GM12878 (cell line): Measurements from ENCODE around the gene SETD1A. TPM values are rescaled to one million over a fixed set of nuclear protein-coding genes. Genes with fewer than 3 reads are reported as not detected.

ENCODE experiments used
- ATAC-seq: fragments of 200-7000 bp; cut with Tn5 transposase; 3 replicates; pipeline ENCODE4 v1.9.1; 2020; ENCODE audit warnings: mild to moderate bottlenecking, moderate library complexity
- BruUV-seq: library from RNA; stranded (reverse); fragments of 400-500 nt; replicated peaks from 2 replicates; lab custom pipeline; 2021; lab: Mats Ljungman, UMichigan
- CTCF ChIA-PET: fragments of 300-600 bp; sonication (Branson Sonifier 250); formaldehyde crosslinking; extraction: SDS; loops from one replicate; lab custom pipeline; 2021; ENCODE audit warnings: inconsistent platforms; lab: Yijun Ruan, JAX
- POLR2A ChIA-PET: fragments of 350-600 bp; formaldehyde crosslinking; extraction: SDS; loops from one replicate; lab custom pipeline; 2021; ENCODE audit warnings: inconsistent platforms; lab: Charles Lee
- RAD21 ChIA-PET: fragments of 300-600 bp; sonication (Branson Sonifier 250); formaldehyde crosslinking; loops from one replicate; lab custom pipeline; 2023; ENCODE audit warnings: antibody characterized with exemption; ENCODE audit not compliant: unreplicated experiment; lab: Charles Lee
- SMC1A ChIA-PET: fragments of 300-600 bp; sonication (Branson Sonifier 250); formaldehyde crosslinking; loops from one replicate; lab custom pipeline; 2023; ENCODE audit not compliant: unreplicated experiment, uncharacterized antibody; lab: Charles Lee
- DNase-seq: peaks from one replicate; pipeline ENCODE4 v3.0.0-alpha.2; 2011; ENCODE audit warnings: low read depth, low spot score
- FAIRE-seq: peaks from 3 replicates; lab custom pipeline; 2011; peaks lifted over from hg19 to GRCh38; lab: Jason Lieb, UNC
- H2AFZ ChIP-seq: 2 replicates; pipeline ENCODE4 v1.6.0; 2011; ENCODE audit warnings: low read depth, low read length, control low read depth; ENCODE audit not compliant: control insufficient read depth
- H3K27ac ChIP-seq: 2 replicates; pipeline ENCODE4 v1.5.1; 2011; ENCODE audit warnings: control low read depth; ENCODE audit not compliant: control insufficient read depth, insufficient read depth
- H3K27me3 ChIP-seq, 2 experiments: replicated peaks in 1 of 2; 2 replicates each; pipeline versions ENCODE4 v1.6.0 to v1.6.1; 2011; ENCODE audit warnings: low read length in 1 of 2; ENCODE audit not compliant: control insufficient read depth in 2 of 2, insufficient read depth in 2 of 2
- H3K36me3 ChIP-seq, 2 experiments: 2 replicates each; pipeline ENCODE4 v1.5.1; 2011; ENCODE audit warnings: low read length in 1 of 2; ENCODE audit not compliant: control insufficient read depth in 2 of 2, insufficient read depth in 2 of 2
- H3K4me1 ChIP-seq: 2 replicates; pipeline ENCODE4 v1.6.1; 2011; ENCODE audit warnings: mild to moderate bottlenecking, low read length, moderate library complexity, mixed read lengths; ENCODE audit not compliant: control insufficient read depth, insufficient read depth
- H3K4me2 ChIP-seq: 2 replicates; pipeline ENCODE4 v1.6.0; 2011; ENCODE audit warnings: control low read depth; ENCODE audit not compliant: control insufficient read depth, insufficient read depth
- H3K4me3 ChIP-seq: fragments of 200-600 bp; sonication (generic); 2 replicates; pipeline ENCODE4 v1.5.1; 2016
- H3K79me2 ChIP-seq: 2 replicates; pipeline ENCODE4 v1.6.0; 2011; ENCODE audit warnings: low read length; ENCODE audit not compliant: control insufficient read depth, insufficient read depth
- H3K9ac ChIP-seq: 2 replicates; pipeline ENCODE4 v1.8.0; 2011; ENCODE audit warnings: low read length, control low read depth, mixed read lengths; ENCODE audit not compliant: control insufficient read depth, insufficient read depth
- H3K9me3 ChIP-seq: replicated peaks from 3 replicates; pipeline ENCODE4 v1.5.1; 2011; ENCODE audit warnings: mild to moderate bottlenecking, low read length; ENCODE audit not compliant: control insufficient read depth, insufficient read depth
- H4K20me1 ChIP-seq: 2 replicates; pipeline ENCODE4 v1.6.0; 2011; ENCODE audit not compliant: control insufficient read depth, insufficient read depth
- CREB1 ChIP-seq: IDR thresholded peaks from 2 replicates; pipeline ENCODE4 v1.6.1; 2012; ENCODE audit warnings: low read depth, mild to moderate bottlenecking, inconsistent platforms
- WGBS: methylation state at CpG from one replicate; pipeline ENCODE4 v1.1.6; 2016; ENCODE audit warnings: low lambda C conversion rate; ENCODE audit not compliant: insufficient replicate concordance, insufficient coverage; ENCODE audit errors: missing lambda C conversion rate; 5-methylcytosine and 5-hydroxymethylcytosine counted together
- in situ Hi-C: fragments of 300-500 bp; cut with MboI; formaldehyde crosslinking; loops from 9 replicates; pipeline ENCODE4 v1.14.3; 2018; ENCODE audit warnings: mixed read lengths
- intact Hi-C: fragments of 100-400 bp; cut with micrococcal nuclease; formaldehyde crosslinking; loops from one replicate; pipeline ENCODE4 v1.14.2; 2022; ENCODE audit not compliant: unreplicated experiment
- polyA plus RNA-seq, 11 experiments: library from polyadenylated mRNA; depleted of rRNA in 4 of 11; unstranded in 6 of 11; stranded (reverse) in 5 of 11; fragments of >200 nt; fragmentation: Nextera tagmentation in 4 of 11; fragmentation: Illumina TruSeq in 1 of 11; extraction: Ambion mirVana in 4 of 11; extraction: Trizol in 1 of 11; gene quantifications; 1 replicate in 1 of 11; 2 replicates in 10 of 11; pipeline versions ENCODE4 v1.2.1 to v1.2.3, GENCODE V29; 2011 to 2016; ENCODE audit warnings: inconsistent platforms in 2 of 11, missing spikeins in 2 of 11, low read depth in 1 of 11
- total RNA-seq, 4 experiments: library from RNA; depleted of rRNA in 3 of 4; stranded (reverse); fragments of >200 nt in 3 of 4; fragmentation: Illumina TruSeq in 1 of 4; extraction: Trizol in 1 of 4; gene quantifications; 2 replicates each; pipeline versions ENCODE4 v1.2.1 to v1.2.3, GENCODE V29; 2013 to 2021
- TF ChIP-seq, protein P1 (sequence below): fragments of 450-650 bp; IDR thresholded peaks from 2 replicates; pipeline ENCODE4 v1.6.1; 2016; ENCODE audit warnings: mild to moderate bottlenecking
- TF ChIP-seq, protein P2 (sequence below): fragments of 450-650 bp; IDR thresholded peaks from 2 replicates; pipeline ENCODE4 v1.6.1; 2017; ENCODE audit warnings: mild to moderate bottlenecking, moderate library complexity

SETD1A gene
- total and polyA plus RNA-seq, 10 of the 15 experiments (the other 5 are each of a cell fraction or from before 2014, with no cell fraction given), result 0.02 to 25.9 (median 4.9) TPM

DNA sequence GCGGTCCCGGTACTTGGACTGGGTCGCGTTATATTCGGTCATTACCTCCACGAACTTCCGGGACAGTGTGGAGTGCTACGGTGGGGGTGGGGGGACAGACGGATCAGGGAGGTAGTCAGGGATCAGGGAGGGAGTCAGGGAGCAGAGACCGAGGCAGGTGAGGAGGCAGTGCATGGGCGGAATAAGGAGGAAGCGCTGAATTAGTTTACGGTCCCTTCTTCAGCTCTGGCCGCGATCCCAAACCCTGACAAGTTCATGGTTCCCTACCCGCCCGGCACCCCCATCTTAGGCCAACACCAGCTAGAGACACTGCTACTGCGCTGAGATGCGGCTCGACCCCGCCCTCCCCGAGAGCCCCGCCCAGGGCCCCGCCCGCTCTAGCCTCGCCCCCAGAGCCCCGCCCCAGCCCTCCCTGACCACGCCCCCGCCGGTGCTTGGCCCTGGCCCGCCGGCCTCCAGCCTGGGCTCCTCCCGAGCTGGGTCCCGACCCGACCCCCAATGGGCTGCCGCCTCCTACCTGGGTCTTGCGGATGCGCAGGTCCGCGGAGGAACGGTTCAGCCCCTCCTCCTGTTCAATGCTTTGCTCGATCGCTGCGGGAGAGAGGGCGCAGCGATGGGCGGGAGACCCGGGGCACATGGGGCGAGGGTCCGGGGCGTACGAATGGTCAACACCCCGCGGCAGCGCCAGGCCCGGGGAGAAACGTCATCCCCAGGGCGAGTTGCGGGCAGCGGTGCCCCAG is 39.6 kb downstream of the SETD1A start (continued):
- TF ChIP-seq CREB1, result peak; percentile 68

DNA sequence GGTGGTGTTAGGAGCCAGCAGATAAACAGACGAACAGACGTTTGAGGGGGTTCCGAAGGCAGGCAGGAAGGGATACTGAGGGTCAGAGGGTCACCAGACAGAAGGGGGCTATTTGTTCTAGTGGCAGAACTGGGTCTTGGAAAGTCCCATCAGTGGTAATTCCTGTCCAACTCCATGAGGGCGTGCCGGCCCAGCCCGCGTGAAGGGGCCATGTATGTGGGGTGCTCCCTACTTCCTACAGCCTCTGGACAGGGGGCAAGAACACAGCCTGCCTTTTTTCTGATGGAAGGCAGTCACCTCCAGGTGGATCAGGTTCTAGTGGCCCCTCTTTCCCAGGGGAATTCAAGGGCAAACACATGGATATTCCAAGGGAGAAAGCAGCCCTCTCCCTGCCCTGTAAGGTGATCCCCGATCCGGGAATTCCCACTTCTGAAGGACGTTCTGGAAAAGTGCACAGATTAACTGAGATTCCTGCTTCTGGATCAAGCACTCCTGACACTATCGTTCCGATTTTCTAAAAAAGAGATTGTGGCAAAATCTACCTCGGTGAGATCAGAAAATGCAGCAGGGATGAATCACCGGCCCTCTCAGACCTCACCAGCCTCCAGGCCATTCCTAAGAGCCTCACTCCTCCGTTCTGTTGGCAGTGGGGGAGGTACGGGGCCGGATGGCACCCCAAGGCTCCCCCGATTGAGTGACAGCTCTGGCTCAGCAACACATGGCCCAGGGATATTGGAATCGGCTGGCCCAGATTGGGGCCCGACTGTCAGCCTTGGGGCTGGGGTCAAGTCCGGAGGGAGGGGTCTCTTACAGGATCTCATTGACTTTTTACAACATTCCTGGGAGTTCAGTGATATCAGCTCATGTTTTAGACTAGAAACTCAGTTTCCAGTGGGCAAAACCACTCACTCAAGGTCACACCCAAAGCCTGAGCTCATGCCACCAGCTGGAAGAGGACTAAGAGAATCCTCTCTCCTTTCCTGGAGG is 40.5 kb downstream of the SETD1A start:
- no peak for ATAC-seq
- H3K4me3 ChIP-seq, result peak overlapping the region; percentile 76
- H3K4me2 ChIP-seq, result peak overlapping the region; percentile 95

More for the DNA sequence above, 40.5 kb downstream of the SETD1A start:
- SMC1A ChIA-PET, result interaction anchor here (0.9 to 1.2 kb wide), 5 partner anchors 11 to 144 kb away, joined by 3 to 4 read pairs (median 3); partner anchors contain the start of gene HSD3B7
- Histone ChIP-seq H2AFZ (peak overlapping the region; percentile 86), H3K36me3 (no peaks in the 10 kb centered on the region), H3K27ac (no peak overlapping the region), H3K79me2 (no peaks in the 10 kb centered on the region; the same call in 1 of the 2 replicates), H3K27me3 (no peaks in the 10 kb centered on the region; a peak in 1 of 4 replicates), H3K9ac (no peak overlapping the region; the same call in 1 of the 2 replicates), H4K20me1 (no peaks in the 10 kb centered on the region), H3K9me3 (no peaks in the 10 kb centered on the region), H3K4me1 (peaks cover 14% of the 10 kb centered on the region)
- intact Hi-C loops (loop anchor here (5.0 to 10.0 kb wide), 3 partner anchors 77 to 184 kb away; partner anchors contain the start of genes FUS, ZNF646 and ZNF668), in situ Hi-C loops (loop anchor here (25.0 kb wide), 1 partner anchor 439 kb away; the partner anchor contains the start of genes COX6A2 and ZNF843)
- POLR2A ChIA-PET, result interaction anchor here (0.5 to 1.5 kb wide), 7 partner anchors 11 to 461 kb away, joined by 3 to 7 read pairs (median 4); partner anchors contain the start of genes HSD3B7 and KAT8
- DNase-seq, result no peak
- RAD21 ChIA-PET, result interaction anchor here (0.8 to 1.6 kb wide), 7 partner anchors 12 to 458 kb away, joined by 3 to 11 read pairs (median 3); partner anchors contain the start of genes ITGAD, ZNF646 and ZNF668
- no TSS peak for BruUV-seq
- CTCF ChIA-PET, result interaction anchor here (0.7 to 2.4 kb wide), 5 partner anchors 13 to 462 kb away, joined by 3 to 10 read pairs (median 4); partner anchors contain the start of gene HSD3B7
- no peak for FAIRE-seq
- TF ChIP-seq, protein P1, sequence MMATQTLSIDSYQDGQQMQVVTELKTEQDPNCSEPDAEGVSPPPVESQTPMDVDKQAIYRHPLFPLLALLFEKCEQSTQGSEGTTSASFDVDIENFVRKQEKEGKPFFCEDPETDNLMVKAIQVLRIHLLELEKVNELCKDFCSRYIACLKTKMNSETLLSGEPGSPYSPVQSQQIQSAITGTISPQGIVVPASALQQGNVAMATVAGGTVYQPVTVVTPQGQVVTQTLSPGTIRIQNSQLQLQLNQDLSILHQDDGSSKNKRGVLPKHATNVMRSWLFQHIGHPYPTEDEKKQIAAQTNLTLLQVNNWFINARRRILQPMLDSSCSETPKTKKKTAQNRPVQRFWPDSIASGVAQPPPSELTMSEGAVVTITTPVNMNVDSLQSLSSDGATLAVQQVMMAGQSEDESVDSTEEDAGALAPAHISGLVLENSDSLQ, result peak; percentile 45; the same call in 1 of the 2 replicates
- TF ChIP-seq, protein P2, sequence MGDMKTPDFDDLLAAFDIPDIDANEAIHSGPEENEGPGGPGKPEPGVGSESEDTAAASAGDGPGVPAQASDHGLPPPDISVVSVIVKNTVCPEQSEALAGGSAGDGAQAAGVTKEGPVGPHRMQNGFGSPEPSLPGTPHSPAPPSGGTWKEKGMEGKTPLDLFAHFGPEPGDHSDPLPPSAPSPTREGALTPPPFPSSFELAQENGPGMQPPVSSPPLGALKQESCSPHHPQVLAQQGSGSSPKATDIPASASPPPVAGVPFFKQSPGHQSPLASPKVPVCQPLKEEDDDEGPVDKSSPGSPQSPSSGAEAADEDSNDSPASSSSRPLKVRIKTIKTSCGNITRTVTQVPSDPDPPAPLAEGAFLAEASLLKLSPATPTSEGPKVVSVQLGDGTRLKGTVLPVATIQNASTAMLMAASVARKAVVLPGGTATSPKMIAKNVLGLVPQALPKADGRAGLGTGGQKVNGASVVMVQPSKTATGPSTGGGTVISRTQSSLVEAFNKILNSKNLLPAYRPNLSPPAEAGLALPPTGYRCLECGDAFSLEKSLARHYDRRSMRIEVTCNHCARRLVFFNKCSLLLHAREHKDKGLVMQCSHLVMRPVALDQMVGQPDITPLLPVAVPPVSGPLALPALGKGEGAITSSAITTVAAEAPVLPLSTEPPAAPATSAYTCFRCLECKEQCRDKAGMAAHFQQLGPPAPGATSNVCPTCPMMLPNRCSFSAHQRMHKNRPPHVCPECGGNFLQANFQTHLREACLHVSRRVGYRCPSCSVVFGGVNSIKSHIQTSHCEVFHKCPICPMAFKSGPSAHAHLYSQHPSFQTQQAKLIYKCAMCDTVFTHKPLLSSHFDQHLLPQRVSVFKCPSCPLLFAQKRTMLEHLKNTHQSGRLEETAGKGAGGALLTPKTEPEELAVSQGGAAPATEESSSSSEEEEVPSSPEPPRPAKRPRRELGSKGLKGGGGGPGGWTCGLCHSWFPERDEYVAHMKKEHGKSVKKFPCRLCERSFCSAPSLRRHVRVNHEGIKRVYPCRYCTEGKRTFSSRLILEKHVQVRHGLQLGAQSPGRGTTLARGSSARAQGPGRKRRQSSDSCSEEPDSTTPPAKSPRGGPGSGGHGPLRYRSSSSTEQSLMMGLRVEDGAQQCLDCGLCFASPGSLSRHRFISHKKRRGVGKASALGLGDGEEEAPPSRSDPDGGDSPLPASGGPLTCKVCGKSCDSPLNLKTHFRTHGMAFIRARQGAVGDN, result no peak
- 58% methylated on average over 21 of the region's 21 CpGs for WGBS
